Endodermal cell (in vitro differentiated cells): ENCODE data around the gene FAS. TPM values are rescaled to one million over a fixed set of nuclear protein-coding genes. Genes with fewer than 3 reads are reported as not detected.

ENCODE experiments used
- DNase-seq: peaks from one replicate; pipeline ENCODE4 v3.0.0-alpha.2; 2017
- H3K27ac ChIP-seq: 2 replicates; pipeline ENCODE4 v1.5.1; 2013; ENCODE audit warnings: mild to moderate bottlenecking, low read depth, low read length, moderate library complexity
- H3K27me3 ChIP-seq: 2 replicates; pipeline ENCODE4 v1.6.1; 2013; ENCODE audit warnings: mild to moderate bottlenecking, low read length, moderate library complexity; ENCODE audit not compliant: insufficient read depth, control insufficient read depth, poor library complexity, severe bottlenecking
- H3K36me3 ChIP-seq: 2 replicates; pipeline ENCODE4 v1.7.0; 2013; ENCODE audit warnings: mild to moderate bottlenecking, low read length, moderate library complexity; ENCODE audit not compliant: control insufficient read depth, insufficient read depth
- H3K4me1 ChIP-seq: one replicate; pipeline ENCODE4 v1.7.0; 2013; ENCODE audit warnings: low read length; ENCODE audit not compliant: control insufficient read depth, insufficient read depth
- H3K4me3 ChIP-seq: 2 replicates; pipeline ENCODE4 v1.5.1; 2013; ENCODE audit warnings: mild to moderate bottlenecking, low read length, moderate library complexity
- H3K9ac ChIP-seq: 2 replicates; pipeline ENCODE4 v1.6.1; 2013; ENCODE audit warnings: mild to moderate bottlenecking, low read length, moderate library complexity; ENCODE audit not compliant: poor library complexity, severe bottlenecking; ENCODE audit errors: extremely low read depth
- H3K9me3 ChIP-seq: 2 replicates; pipeline ENCODE4 v1.6.1; 2013; ENCODE audit warnings: mild to moderate bottlenecking, low read length, moderate library complexity; ENCODE audit not compliant: control insufficient read depth
- H3K27ac Mint-ChIP-seq: 2 replicates; pipeline ENCODE4 v1.8.0; 2020; ENCODE audit warnings: mixed read lengths
- H3K27me3 Mint-ChIP-seq: 2 replicates; pipeline ENCODE4 v1.8.0; 2021; ENCODE audit warnings: mild to moderate bottlenecking, mixed read lengths; ENCODE audit not compliant: insufficient read depth
- H3K36me3 Mint-ChIP-seq: 2 replicates; pipeline ENCODE4 v1.8.0; 2020; ENCODE audit warnings: low read depth, mixed read lengths
- H3K4me1 Mint-ChIP-seq: 2 replicates; pipeline ENCODE4 v1.8.0; 2020; ENCODE audit warnings: mixed read lengths
- H3K4me3 Mint-ChIP-seq: 2 replicates; pipeline ENCODE4 v1.8.0; 2020; ENCODE audit warnings: mild to moderate bottlenecking, moderate library complexity, mixed read lengths
- H3K9me3 Mint-ChIP-seq: 2 replicates; pipeline ENCODE4 v1.8.0; 2020; ENCODE audit warnings: mild to moderate bottlenecking, mixed read lengths
- CTCF ChIP-seq: fragments of 200-600 bp; sonication (generic); conservative IDR thresholded peaks from 2 replicates; pipeline ENCODE4 v1.5.0; 2021; ENCODE audit warnings: antibody characterized with exemption, mild to moderate bottlenecking
- WGBS, 2 experiments: methylation state at CpG; one replicate each; pipeline versions ENCODE4 v1.1.5 to v1.1.7; 2013; ENCODE audit warnings: missing lambda C conversion rate in 2 of 2, mixed read lengths in 1 of 2; ENCODE audit not compliant: insufficient coverage in 1 of 2, insufficient read length in 1 of 2; 5-methylcytosine and 5-hydroxymethylcytosine counted together
- total RNA-seq, 2 donors: library from RNA; stranded (reverse); fragmentation: NEBNext Ultra II Directional in 1 of 2; extraction: Animal tissue kit (Norgen Biotek cat#: 25700) in 1 of 2; gene quantifications; 2 replicates in 1 of 2; 3 replicates in 1 of 2; pipeline ENCODE4 v1.2.1, GENCODE V29; 2021

FAS gene
- total RNA-seq, 2 donors from 2014 or later = 0.95 TPM; not detected in 1

GRCh38 chr10:88983939-88984338 lies 6.7 kb upstream of the FAS start:
- Mint-ChIP-seq H3K4me1 (peaks cover 17% of the 10 kb centered on the region), H3K27ac (no peak overlapping the region), H3K27me3 (peaks cover 10% of the 10 kb centered on the region), H3K4me3 (no peak overlapping the region), H3K36me3 (no peaks in the 10 kb centered on the region), H3K9me3 (no peaks in the 10 kb centered on the region)
- Histone ChIP-seq H3K9me3 (no peaks in the 10 kb centered on the region), H3K27ac (no peak overlapping the region), H3K4me3 (no peak overlapping the region), H3K4me1 (peaks cover 3% of the 10 kb centered on the region), H3K27me3 (peaks cover 15% of the 10 kb centered on the region), H3K9ac (no peak overlapping the region), H3K36me3 (no peaks in the 10 kb centered on the region)
- DNase-seq = no peak
- TF ChIP-seq CTCF = no peak
- 82 to 89% methylated on average over 1 of the region's 1 CpG for WGBS, 2 experiments

DNA sequence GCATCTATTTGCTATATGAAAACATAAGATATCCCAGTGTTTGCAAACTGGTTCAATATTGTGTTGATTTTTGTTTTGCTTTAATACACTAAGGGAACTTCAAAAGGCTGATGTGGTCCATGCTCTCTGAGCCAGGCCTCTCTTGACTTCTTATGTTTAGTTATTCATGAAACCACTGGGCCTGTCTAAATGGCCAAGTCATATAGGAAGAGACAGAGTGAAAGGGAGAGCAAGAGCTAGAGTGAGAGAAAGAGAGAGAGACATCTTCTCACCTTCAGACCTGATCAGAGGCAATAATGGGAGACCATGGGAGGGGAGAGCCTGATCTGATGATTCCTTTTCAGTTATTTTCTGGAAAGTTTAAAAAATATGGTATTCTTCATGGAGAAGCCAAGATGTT lies 6.1 kb upstream of the FAS start:
- no peak overlapping the region for H3K4me3 ChIP-seq
- Mint-ChIP-seq H3K27me3 (peaks cover 16% of the 10 kb centered on the region), H3K27ac (no peak overlapping the region), H3K4me1 (peaks cover 14% of the 10 kb centered on the region), H3K4me3 (no peak overlapping the region), H3K36me3 (no peaks in the 10 kb centered on the region), H3K9me3 (no peaks in the 10 kb centered on the region)
- DNase-seq = no peak
- no peak overlapping the region for H3K9ac ChIP-seq
- H3K36me3 ChIP-seq = no peaks in the 10 kb centered on the region
- H3K9me3 ChIP-seq = no peaks in the 10 kb centered on the region
- no peak overlapping the region for H3K27ac ChIP-seq
- TF ChIP-seq CTCF = no peak
- H3K4me1 ChIP-seq = peaks cover 3% of the 10 kb centered on the region
- peaks cover 21% of the 10 kb centered on the region for H3K27me3 ChIP-seq

- Histone ChIP-seq H3K9me3 (no peaks in the 10 kb centered on the region), H3K4me1 (peaks cover 3% of the 10 kb centered on the region), H3K4me3 (no peak overlapping the region), H3K9ac (no peak overlapping the region), H3K36me3 (no peaks in the 10 kb centered on the region), H3K27ac (no peak overlapping the region), H3K27me3 (peaks cover 42% of the 10 kb centered on the region)
- H3K27me3 Mint-ChIP-seq = peaks cover 37% of the 10 kb centered on the region
- WGBS, 2 experiments = 0% methylated on average over 1 of the region's 2 CpGs; no CpG with 5 or more reads in 1 of the 2 experiments
- peak; percentile 93 for TF ChIP-seq CTCF
- no peaks in the 10 kb centered on the region for H3K9me3 Mint-ChIP-seq
- H3K4me3 Mint-ChIP-seq = no peak overlapping the region
- H3K4me1 Mint-ChIP-seq = peaks cover 14% of the 10 kb centered on the region
- no peak for DNase-seq
- H3K36me3 Mint-ChIP-seq = no peaks in the 10 kb centered on the region
- H3K27ac Mint-ChIP-seq = no peak overlapping the region
These were observed 3.9 kb upstream of the FAS start for GRCh38 chr10:88986549-88987242.
